ENCODE results near the gene MAP1B. TPM values are rescaled to one million over a fixed set of nuclear protein-coding genes. Genes with fewer than 3 reads are reported as not detected.

MAP1B gene
- total RNA-seq, 3 donors from 2014 or later: 258 to 2,233 (median 271) TPM

GRCh38 chr5:72075461-72075860, 31.8 kb upstream of the MAP1B start:
- intact Hi-C loops (cut with DNase I; ENCODE audit: low total_unique reads): no loop called here

DNA sequence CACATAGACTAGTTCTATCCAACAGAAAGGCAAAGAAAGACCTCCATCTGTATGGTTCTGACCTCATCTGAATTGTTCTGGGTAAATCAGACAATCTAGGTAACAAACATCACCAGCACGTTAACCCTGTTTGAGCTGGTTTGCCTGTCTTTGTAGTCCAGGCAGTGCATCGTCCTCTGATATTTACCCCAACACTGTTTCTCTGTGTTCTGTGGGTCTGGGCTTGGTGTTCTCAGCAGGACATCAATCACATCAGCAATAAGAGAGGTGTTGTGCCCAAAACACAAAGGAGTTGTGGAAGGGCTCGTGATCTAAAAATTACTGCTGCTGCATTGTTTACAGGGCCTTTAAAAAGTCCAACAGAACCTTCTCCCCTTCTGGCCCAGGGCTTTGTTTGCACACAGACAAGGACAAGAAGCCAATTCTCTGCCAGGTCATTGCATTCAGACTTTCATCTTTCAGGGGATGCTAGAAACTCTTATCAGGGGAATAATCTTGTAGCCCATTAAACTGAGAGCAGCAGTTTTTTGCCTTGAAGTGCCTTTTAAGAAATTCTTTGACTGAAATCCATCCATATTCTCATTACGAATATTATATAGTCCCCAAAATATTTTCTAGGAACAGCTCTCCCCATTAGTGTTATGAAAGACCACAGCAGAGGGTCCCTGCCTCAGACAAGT, 30.5 kb upstream of the MAP1B start:
- Histone ChIP-seq H3K9me3 (no peaks in the 10 kb centered on the region), H3K27me3 (no peaks in the 10 kb centered on the region), H3K36me3 (no peaks in the 10 kb centered on the region), H3K27ac (no peak overlapping the region), H3K4me3 (no peak overlapping the region), H3K4me1 (no peaks in the 10 kb centered on the region)
- TF ChIP-seq POLR2AphosphoS5 (IDR thresholded peaks at IDR 0.05): no peak
- no peak for TF ChIP-seq CTCF (IDR thresholded peaks at IDR 0.05)
- no peak for TF ChIP-seq POLR2A (IDR thresholded peaks at IDR 0.05)
- no peak for DNase-seq (ENCODE audit: low spot score in 2 of 2)
- intact Hi-C loops (cut with DNase I; ENCODE audit: low total_unique reads): no loop called here

More at GRCh38 chr5:72075461-72075860, 31.8 kb upstream of the MAP1B start:
- H3K4me1 ChIP-seq: no peaks in the 10 kb centered on the region
- no peaks in the 10 kb centered on the region for H3K9me3 ChIP-seq
- H3K36me3 ChIP-seq: no peaks in the 10 kb centered on the region
- no peak for DNase-seq (ENCODE audit: low spot score in 2 of 2)
- no peak overlapping the region for H3K27ac ChIP-seq
- H3K4me3 ChIP-seq: no peak overlapping the region
- H3K27me3 ChIP-seq: no peaks in the 10 kb centered on the region
- no peak for TF ChIP-seq POLR2AphosphoS5 (IDR thresholded peaks at IDR 0.05)
- TF ChIP-seq CTCF (IDR thresholded peaks at IDR 0.05): no peak
- no peak for TF ChIP-seq POLR2A (IDR thresholded peaks at IDR 0.05)

- no peaks in the 10 kb centered on the region for H3K27me3 ChIP-seq
- TF ChIP-seq POLR2A (IDR thresholded peaks at IDR 0.05): no peak
- TF ChIP-seq CTCF (IDR thresholded peaks at IDR 0.05): no peak
- TF ChIP-seq POLR2AphosphoS5 (IDR thresholded peaks at IDR 0.05): no peak
- no peak overlapping the region for H3K27ac ChIP-seq
- no peak overlapping the region for H3K4me3 ChIP-seq
- no peaks in the 10 kb centered on the region for H3K4me1 ChIP-seq
- no peak for DNase-seq (ENCODE audit: low spot score in 2 of 2)
- H3K9me3 ChIP-seq: no peaks in the 10 kb centered on the region
- no peaks in the 10 kb centered on the region for H3K36me3 ChIP-seq
- intact Hi-C loops (cut with DNase I; ENCODE audit: low total_unique reads): no loop called here
Observed at GRCh38 chr5:72077390-72077789, 29.9 kb upstream of the MAP1B start.

DNA sequence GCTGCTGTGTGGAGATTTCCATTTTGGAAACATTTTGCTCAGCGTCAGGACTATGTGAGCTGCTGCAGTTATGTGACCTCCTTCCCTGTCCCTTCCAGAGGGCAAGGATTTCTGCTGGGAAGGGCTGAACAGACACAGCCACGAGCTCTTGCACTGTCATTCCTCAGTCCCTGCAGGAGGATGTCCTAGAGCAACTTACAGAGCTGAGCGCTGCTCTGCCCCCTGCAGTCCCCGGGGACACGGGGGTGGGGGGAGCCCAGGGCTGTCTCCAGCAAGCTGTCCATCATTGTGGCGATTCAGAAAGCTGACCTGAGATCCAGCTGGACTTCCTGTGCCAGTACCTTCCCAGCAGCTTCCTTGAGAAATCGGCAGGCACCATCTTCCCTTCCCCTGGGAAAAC, 28.0 kb upstream of the MAP1B start:
- intact Hi-C loops (cut with DNase I; ENCODE audit: low total_unique reads): no loop called here
- Histone ChIP-seq H3K36me3 (no peaks in the 10 kb centered on the region), H3K4me3 (no peak overlapping the region), H3K27me3 (no peaks in the 10 kb centered on the region), H3K27ac (no peak overlapping the region), H3K9me3 (no peaks in the 10 kb centered on the region), H3K4me1 (no peaks in the 10 kb centered on the region)
- TF ChIP-seq POLR2AphosphoS5 (IDR thresholded peaks at IDR 0.05) (no peak), POLR2A (IDR thresholded peaks at IDR 0.05) (no peak), CTCF (IDR thresholded peaks at IDR 0.05) (no peak)
- no peak for DNase-seq (ENCODE audit: low spot score in 2 of 2)

GRCh38 chr5:72082048-72082447, 25.2 kb upstream of the MAP1B start:
- intact Hi-C loops (cut with DNase I; ENCODE audit: low total_unique reads): no loop called here
- Histone ChIP-seq H3K27me3 (no peaks in the 10 kb centered on the region), H3K36me3 (no peaks in the 10 kb centered on the region), H3K4me3 (no peak overlapping the region), H3K4me1 (no peaks in the 10 kb centered on the region), H3K27ac (no peak overlapping the region), H3K9me3 (no peaks in the 10 kb centered on the region)
- no peak for TF ChIP-seq POLR2AphosphoS5 (IDR thresholded peaks at IDR 0.05)
- no peak for TF ChIP-seq CTCF (IDR thresholded peaks at IDR 0.05)
- no peak for TF ChIP-seq POLR2A (IDR thresholded peaks at IDR 0.05)
- no peak for DNase-seq (ENCODE audit: low spot score in 2 of 2)
